Suprapubic skin (tissue), 4 donors: Measurements from ENCODE around the gene PDF.

Source experiments
- POLR2A ChIP-seq, 2 donors: fragments of 450-650 bp; IDR thresholded peaks; one replicate each; pipeline ENCODE4 v1.6.1; 2017; ENCODE audit warnings: antibody characterized with exemption in 2 of 2, mild to moderate bottlenecking in 2 of 2, moderate library complexity in 2 of 2
- POLR2AphosphoS5 ChIP-seq, 3 donors: sonication (generic); formaldehyde crosslinking; IDR thresholded peaks; one replicate each; pipeline ENCODE4 v1.6.1; 2017; ENCODE audit warnings: antibody characterized with exemption in 3 of 3

DNA sequence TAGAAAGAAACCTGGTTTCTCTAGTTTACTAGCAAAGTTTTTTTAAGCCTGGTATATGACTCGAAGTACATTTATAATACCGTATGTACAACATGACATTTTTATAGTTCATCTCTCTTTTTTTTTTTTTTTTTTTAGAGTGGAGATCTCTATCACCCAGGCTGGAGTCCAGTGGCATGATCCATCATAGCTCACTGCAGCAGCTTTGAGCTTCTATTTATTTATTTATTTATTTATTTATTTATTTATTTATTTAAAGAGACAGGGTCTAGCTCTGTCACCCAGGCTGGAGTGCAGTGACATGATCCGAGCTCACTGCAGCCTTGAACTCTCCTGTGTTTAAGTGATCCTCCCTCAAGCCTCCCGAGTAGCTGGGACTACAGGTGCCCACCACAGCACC, 45.1 kb downstream of the PDF start:
- TF ChIP-seq POLR2A (IDR thresholded peaks at IDR 0.05) = no peak
- TF ChIP-seq POLR2AphosphoS5 (IDR thresholded peaks at IDR 0.05) = no peak
